Liver (tissue), 9 donors: ENCODE results near the gene DCDC1. TPM values are rescaled to one million over a fixed set of nuclear protein-coding genes. Genes with fewer than 3 reads are reported as not detected.

ENCODE experiments used
- DNase-seq: peaks from one replicate; pipeline ENCODE4 v3.0.0-alpha.2; 2017; ENCODE audit warnings: low spot score
- H3K27ac ChIP-seq, 2 donors: one replicate each; pipeline ENCODE4 v1.7.0; 2013; ENCODE audit warnings: inconsistent platforms in 2 of 2, low read length in 2 of 2, control low read depth in 1 of 2, low read depth in 1 of 2, mild to moderate bottlenecking in 1 of 2
- H3K27me3 ChIP-seq, 4 donors: one replicate each; pipeline versions ENCODE4 v1.6.1 to v1.7.0; 2013; ENCODE audit warnings: low read length in 3 of 4, inconsistent platforms in 1 of 4, mild to moderate bottlenecking in 1 of 4, moderate library complexity in 1 of 4; ENCODE audit not compliant: control insufficient read depth in 4 of 4, insufficient read depth in 4 of 4
- H3K36me3 ChIP-seq, 4 donors: one replicate each; pipeline versions ENCODE4 v1.6.1 to v1.7.0; 2013; ENCODE audit warnings: low read length in 3 of 4, mild to moderate bottlenecking in 3 of 4, low read depth in 1 of 4, moderate library complexity in 1 of 4; ENCODE audit not compliant: control insufficient read depth in 4 of 4, insufficient read depth in 3 of 4
- H3K4me1 ChIP-seq, 4 donors: one replicate each; pipeline versions ENCODE4 v1.6.1 to v1.7.0; 2013; ENCODE audit warnings: low read length in 3 of 4, mild to moderate bottlenecking in 3 of 4, moderate library complexity in 1 of 4; ENCODE audit not compliant: control insufficient read depth in 4 of 4, insufficient read depth in 4 of 4
- H3K4me3 ChIP-seq, 3 donors: one replicate each; pipeline versions ENCODE4 v1.6.1 to v1.7.0; 2013; ENCODE audit warnings: low read length in 3 of 3, control low read depth in 1 of 3, low read depth in 1 of 3, mild to moderate bottlenecking in 1 of 3
- H3K9ac ChIP-seq, 2 donors: one replicate each; pipeline ENCODE4 v1.7.0; 2013; ENCODE audit warnings: low read length in 2 of 2, mild to moderate bottlenecking in 2 of 2, moderate library complexity in 2 of 2, control low read depth in 1 of 2, low read depth in 1 of 2
- H3K9me3 ChIP-seq, 4 donors: one replicate each; pipeline versions ENCODE4 v1.6.1 to v1.7.0; 2013; ENCODE audit warnings: low read length in 3 of 4; ENCODE audit not compliant: control insufficient read depth in 4 of 4
- EGR1 ChIP-seq, 2 donors: IDR thresholded peaks; 2 replicates each; pipeline ENCODE4 v1.6.1; 2016 to 2018; ENCODE audit warnings: antibody characterized with exemption in 2 of 2, low read depth in 2 of 2
- FOXA1 ChIP-seq: IDR thresholded peaks from 2 replicates; pipeline ENCODE4 v1.6.1; 2016; ENCODE audit warnings: antibody characterized with exemption
- FOXA2 ChIP-seq: IDR thresholded peaks from 2 replicates; pipeline ENCODE4 v1.6.1; 2016; ENCODE audit warnings: antibody characterized with exemption
- GABPA ChIP-seq, 2 donors: IDR thresholded peaks in 1 of 2; conservative IDR thresholded peaks in 1 of 2; 2 replicates each; pipeline ENCODE4 v1.6.1; 2016; ENCODE audit warnings: antibody characterized with exemption in 2 of 2, mild to moderate bottlenecking in 1 of 2, moderate library complexity in 1 of 2
- HNF4A ChIP-seq, 2 donors: conservative IDR thresholded peaks; 2 replicates each; pipeline ENCODE4 v1.6.1; 2016; ENCODE audit warnings: antibody characterized with exemption in 2 of 2, mild to moderate bottlenecking in 2 of 2
- HNF4G ChIP-seq: IDR thresholded peaks from 2 replicates; pipeline ENCODE4 v1.6.1; 2016; ENCODE audit warnings: antibody characterized with exemption
- JUND ChIP-seq, 2 donors: IDR thresholded peaks; 2 replicates each; pipeline ENCODE4 v1.6.1; 2016; ENCODE audit warnings: antibody characterized with exemption in 2 of 2
- NR2F2 ChIP-seq: IDR thresholded peaks from 2 replicates; pipeline ENCODE4 v1.6.1; 2016; ENCODE audit warnings: antibody characterized with exemption
- RXRA ChIP-seq, 2 donors: IDR thresholded peaks; 2 replicates each; pipeline ENCODE4 v1.6.1; 2017 to 2018; ENCODE audit warnings: antibody characterized with exemption in 2 of 2, mild to moderate bottlenecking in 1 of 2
- SP1 ChIP-seq: IDR thresholded peaks from 2 replicates; pipeline ENCODE4 v1.6.1; 2018; ENCODE audit warnings: antibody characterized with exemption, mild to moderate bottlenecking
- TAF1 ChIP-seq: conservative IDR thresholded peaks from 2 replicates; pipeline ENCODE4 v1.6.1; 2016; ENCODE audit warnings: antibody characterized with exemption, mild to moderate bottlenecking
- YY1 ChIP-seq: IDR thresholded peaks from 2 replicates; pipeline ENCODE4 v1.6.1; 2016; ENCODE audit warnings: antibody characterized with exemption, mild to moderate bottlenecking
- WGBS: extraction: QIAGEN DNeasy Blood & Tissue Kit; methylation state at CpG from one replicate; pipeline ENCODE4 v1.1.7; 2013; 5-methylcytosine and 5-hydroxymethylcytosine counted together
- polyA plus RNA-seq, 2 donors: library from polyadenylated mRNA; stranded (reverse) in 1 of 2; unstranded in 1 of 2; fragments of 200-250 nt in 1 of 2; fragments of >200 nt in 1 of 2; fragmentation: Nextera tagmentation in 1 of 2; extraction: Ambion mirVana in 1 of 2; gene quantifications; one replicate each; pipeline versions ENCODE4 v1.2.1 to v1.2.3, GENCODE V29; 2013 to 2015
- total RNA-seq, 2 donors: library from RNA; depleted of rRNA; stranded (reverse); fragments of >200 nt; gene quantifications; one replicate each; pipeline ENCODE4 v1.2.3, GENCODE V29; 2014
- TF ChIP-seq, protein P1 (sequence below): fragments of 150-350 bp; IDR thresholded peaks from 2 replicates; pipeline ENCODE4 v1.5.1; 2017; ENCODE audit warnings: improper control_type of control experiment, low read depth, low read length; ENCODE audit not compliant: missing input control
- TF ChIP-seq, protein P2 (sequence below): IDR thresholded peaks from 2 replicates; pipeline ENCODE4 v1.6.1; 2016; ENCODE audit warnings: antibody characterized with exemption, mild to moderate bottlenecking
- TF ChIP-seq, protein P3 (sequence below): IDR thresholded peaks from 2 replicates; pipeline ENCODE4 v1.6.1; 2016; ENCODE audit warnings: antibody characterized with exemption
- donor health status: healthy.
- donor health status: healthy.
- donor health status: healthy.
- donor health status: healthy.
- donor health status: healthy.

DCDC1 gene
- total and polyA plus RNA-seq, 4 donors = 0.38 to 3.5 (median 2.0) TPM

- Histone ChIP-seq H3K27ac (no peak overlapping the region), H3K36me3 (peaks cover 0 to 1% (median 0%) of the 10 kb centered on the region in 4 donors), H3K4me3 (no peak overlapping the region), H3K9ac (no peak overlapping the region), H3K27me3 (no peaks in the 10 kb centered on the region), H3K9me3 (no peaks in the 10 kb centered on the region), H3K4me1 (no peaks in the 10 kb centered on the region)
- no peak for DNase-seq
- 83% methylated on average over 4 of the region's 4 CpGs for WGBS
- TF ChIP-seq, protein P1, sequence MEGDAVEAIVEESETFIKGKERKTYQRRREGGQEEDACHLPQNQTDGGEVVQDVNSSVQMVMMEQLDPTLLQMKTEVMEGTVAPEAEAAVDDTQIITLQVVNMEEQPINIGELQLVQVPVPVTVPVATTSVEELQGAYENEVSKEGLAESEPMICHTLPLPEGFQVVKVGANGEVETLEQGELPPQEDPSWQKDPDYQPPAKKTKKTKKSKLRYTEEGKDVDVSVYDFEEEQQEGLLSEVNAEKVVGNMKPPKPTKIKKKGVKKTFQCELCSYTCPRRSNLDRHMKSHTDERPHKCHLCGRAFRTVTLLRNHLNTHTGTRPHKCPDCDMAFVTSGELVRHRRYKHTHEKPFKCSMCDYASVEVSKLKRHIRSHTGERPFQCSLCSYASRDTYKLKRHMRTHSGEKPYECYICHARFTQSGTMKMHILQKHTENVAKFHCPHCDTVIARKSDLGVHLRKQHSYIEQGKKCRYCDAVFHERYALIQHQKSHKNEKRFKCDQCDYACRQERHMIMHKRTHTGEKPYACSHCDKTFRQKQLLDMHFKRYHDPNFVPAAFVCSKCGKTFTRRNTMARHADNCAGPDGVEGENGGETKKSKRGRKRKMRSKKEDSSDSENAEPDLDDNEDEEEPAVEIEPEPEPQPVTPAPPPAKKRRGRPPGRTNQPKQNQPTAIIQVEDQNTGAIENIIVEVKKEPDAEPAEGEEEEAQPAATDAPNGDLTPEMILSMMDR = no peak
- no peak for TF ChIP-seq FOXA2
Measured at GRCh38 chr11:31415435-31415834, 45.9 kb upstream of the DCDC1 start.

GRCh38 chr11:31414338-31414737 is 44.8 kb upstream of the DCDC1 start:
- H3K9ac ChIP-seq = no peak overlapping the region
- H3K4me3 ChIP-seq = no peak overlapping the region
- peaks cover 0 to 1% (median 0%) of the 10 kb centered on the region in 4 donors for H3K36me3 ChIP-seq
- H3K9me3 ChIP-seq = no peaks in the 10 kb centered on the region
- H3K27me3 ChIP-seq = no peaks in the 10 kb centered on the region
- no peaks in the 10 kb centered on the region for H3K4me1 ChIP-seq
- no peak overlapping the region for H3K27ac ChIP-seq
- WGBS = 94% methylated on average over 3 of the region's 3 CpGs
- no peak for DNase-seq
- TF ChIP-seq JUND (IDR thresholded peaks at IDR 0.05) (no peak), EGR1 (IDR thresholded peaks at IDR 0.05; ENCODE audit: low read depth in 2 of 2) (no peak), SP1 (no peak), FOXA2 (no peak), FOXA1 (no peak), TAF1 (no peak), HNF4G (no peak), HNF4A (conservative IDR thresholded peaks at IDR 0.05) (no peak), NR2F2 (no peak), YY1 (no peak), GABPA (IDR thresholded peaks at IDR 0.05 in 1 of 2, conservative IDR thresholded peaks at IDR 0.05 in 1 of 2) (no peak), RXRA (IDR thresholded peaks at IDR 0.05) (no peak)
- TF ChIP-seq, protein P2, sequence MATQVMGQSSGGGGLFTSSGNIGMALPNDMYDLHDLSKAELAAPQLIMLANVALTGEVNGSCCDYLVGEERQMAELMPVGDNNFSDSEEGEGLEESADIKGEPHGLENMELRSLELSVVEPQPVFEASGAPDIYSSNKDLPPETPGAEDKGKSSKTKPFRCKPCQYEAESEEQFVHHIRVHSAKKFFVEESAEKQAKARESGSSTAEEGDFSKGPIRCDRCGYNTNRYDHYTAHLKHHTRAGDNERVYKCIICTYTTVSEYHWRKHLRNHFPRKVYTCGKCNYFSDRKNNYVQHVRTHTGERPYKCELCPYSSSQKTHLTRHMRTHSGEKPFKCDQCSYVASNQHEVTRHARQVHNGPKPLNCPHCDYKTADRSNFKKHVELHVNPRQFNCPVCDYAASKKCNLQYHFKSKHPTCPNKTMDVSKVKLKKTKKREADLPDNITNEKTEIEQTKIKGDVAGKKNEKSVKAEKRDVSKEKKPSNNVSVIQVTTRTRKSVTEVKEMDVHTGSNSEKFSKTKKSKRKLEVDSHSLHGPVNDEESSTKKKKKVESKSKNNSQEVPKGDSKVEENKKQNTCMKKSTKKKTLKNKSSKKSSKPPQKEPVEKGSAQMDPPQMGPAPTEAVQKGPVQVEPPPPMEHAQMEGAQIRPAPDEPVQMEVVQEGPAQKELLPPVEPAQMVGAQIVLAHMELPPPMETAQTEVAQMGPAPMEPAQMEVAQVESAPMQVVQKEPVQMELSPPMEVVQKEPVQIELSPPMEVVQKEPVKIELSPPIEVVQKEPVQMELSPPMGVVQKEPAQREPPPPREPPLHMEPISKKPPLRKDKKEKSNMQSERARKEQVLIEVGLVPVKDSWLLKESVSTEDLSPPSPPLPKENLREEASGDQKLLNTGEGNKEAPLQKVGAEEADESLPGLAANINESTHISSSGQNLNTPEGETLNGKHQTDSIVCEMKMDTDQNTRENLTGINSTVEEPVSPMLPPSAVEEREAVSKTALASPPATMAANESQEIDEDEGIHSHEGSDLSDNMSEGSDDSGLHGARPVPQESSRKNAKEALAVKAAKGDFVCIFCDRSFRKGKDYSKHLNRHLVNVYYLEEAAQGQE = no peak
- TF ChIP-seq, protein P3, sequence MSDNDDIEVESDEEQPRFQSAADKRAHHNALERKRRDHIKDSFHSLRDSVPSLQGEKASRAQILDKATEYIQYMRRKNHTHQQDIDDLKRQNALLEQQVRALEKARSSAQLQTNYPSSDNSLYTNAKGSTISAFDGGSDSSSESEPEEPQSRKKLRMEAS = no peak
- TF ChIP-seq, protein P1 = no peak
